ENCODE measurements around the gene SUPT20HL1.

The SUPT20HL1 gene

DNA sequence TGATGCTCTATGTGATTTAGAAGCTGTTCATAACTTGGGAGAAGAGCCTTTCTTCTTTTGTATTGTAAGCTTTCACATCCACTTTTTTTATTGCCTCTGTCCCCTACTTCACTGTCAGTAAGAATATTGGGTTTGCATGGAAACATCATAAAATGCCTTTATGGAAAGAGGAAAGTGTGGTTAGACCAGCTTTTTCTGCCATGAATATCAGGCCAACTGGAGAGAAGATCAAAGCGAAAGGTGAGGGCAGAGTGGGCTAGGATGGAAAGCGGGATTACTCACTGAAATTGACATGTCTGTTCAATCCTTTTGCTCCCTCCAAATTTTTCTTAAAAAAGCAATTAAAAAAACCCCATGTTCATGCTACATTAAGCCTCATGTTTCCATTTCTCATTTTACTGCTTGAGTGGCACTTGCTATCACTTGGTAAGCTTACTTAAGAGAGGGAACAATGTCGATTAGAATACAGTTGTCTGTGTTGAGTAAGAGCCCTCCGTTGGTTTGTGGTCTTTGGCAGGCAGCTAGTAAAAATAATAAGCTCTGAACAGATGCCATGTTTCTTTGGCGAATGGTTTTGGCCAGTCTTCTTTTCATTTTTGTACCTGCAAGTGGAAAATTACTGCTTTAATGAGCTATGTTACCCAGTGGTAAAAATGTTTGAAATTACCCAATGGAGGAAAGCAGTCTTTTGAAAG is 35.9 kb downstream of the SUPT20HL1 start:
- DNase-seq (ENCODE audit: low read depth, low spot score), result no peak

DNA sequence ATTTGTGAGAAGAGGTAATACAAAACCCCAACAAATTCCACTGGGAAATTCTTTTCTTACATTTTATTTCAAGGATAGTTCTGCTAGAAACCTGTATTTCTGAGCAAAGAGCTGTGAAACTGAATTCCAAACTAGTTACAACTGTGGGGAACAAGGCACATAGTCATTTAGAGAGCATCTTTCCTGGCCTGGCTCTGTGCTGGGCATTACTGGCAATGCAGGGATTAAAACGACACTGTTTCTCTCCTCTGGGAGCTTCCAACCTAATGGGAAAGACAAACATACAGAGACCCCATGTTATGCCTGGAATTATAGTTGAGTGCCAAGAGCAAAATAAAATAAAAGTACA is 36.5 kb downstream of the SUPT20HL1 start:
- no peak for DNase-seq (ENCODE audit: low read depth, low spot score)

DNA sequence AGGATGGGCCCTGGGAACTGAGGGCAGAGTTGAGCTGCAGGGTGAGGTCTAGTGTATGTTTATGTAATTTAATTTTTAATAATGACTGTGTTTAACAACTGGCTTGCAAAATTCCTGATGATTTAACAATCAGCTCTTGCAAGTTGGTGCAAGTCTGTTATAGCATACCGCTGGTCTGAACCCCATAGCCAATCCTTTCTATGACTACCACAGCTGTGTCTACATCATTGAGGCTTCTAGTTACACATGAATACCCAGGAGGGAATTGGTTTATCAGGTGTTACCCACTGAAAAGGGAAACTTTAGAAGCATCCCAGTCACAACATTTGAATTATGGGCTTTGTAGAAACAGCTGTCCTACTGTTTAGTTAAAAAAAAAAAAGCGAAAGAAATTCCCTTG is 38.3 kb downstream of the SUPT20HL1 start:
- DNase-seq (ENCODE audit: low read depth, low spot score), result no peak

DNA sequence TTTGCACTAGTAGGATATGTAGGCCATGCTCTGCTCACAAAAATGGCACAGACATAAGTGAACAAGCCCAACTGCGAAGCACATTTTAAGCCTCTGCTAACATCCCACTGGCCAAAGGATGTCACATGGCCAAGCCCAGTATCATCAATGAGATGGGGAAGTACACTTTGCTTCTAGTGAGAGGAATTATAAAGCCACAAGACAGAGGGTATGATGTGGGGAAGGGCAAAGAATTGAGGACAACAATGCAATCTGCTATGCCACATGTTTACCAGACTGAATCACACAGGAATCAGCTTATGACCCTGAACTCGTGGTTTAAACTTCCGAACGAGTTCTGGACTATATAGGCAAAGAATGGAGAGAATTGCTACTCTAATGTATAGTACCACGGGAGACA is 39.1 kb downstream of the SUPT20HL1 start:
- DNase-seq (ENCODE audit: low read depth, low spot score), result no peak

DNA sequence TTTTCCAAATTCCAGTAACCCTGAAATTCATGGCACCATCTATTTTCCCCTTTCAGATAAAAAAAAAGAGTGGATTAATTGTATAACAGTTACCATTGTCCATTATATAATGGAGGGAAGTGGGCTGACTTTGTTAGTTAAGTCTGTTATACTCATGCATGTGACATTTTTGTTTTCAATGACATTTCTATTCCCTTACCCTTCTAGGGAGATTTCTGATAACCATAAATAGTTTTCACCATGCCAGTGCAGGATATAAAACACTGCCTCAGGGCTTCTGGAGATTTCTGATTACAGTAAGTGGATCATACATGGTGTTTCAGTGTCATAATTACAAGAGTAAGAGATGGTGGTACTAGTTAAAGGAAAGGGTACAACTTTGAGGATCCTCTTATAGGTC is 45.5 kb downstream of the SUPT20HL1 start:
- DNase-seq (ENCODE audit: low read depth, low spot score), result no peak
